Measurements from ENCODE around the gene KICS2.

The KICS2 gene

DNA sequence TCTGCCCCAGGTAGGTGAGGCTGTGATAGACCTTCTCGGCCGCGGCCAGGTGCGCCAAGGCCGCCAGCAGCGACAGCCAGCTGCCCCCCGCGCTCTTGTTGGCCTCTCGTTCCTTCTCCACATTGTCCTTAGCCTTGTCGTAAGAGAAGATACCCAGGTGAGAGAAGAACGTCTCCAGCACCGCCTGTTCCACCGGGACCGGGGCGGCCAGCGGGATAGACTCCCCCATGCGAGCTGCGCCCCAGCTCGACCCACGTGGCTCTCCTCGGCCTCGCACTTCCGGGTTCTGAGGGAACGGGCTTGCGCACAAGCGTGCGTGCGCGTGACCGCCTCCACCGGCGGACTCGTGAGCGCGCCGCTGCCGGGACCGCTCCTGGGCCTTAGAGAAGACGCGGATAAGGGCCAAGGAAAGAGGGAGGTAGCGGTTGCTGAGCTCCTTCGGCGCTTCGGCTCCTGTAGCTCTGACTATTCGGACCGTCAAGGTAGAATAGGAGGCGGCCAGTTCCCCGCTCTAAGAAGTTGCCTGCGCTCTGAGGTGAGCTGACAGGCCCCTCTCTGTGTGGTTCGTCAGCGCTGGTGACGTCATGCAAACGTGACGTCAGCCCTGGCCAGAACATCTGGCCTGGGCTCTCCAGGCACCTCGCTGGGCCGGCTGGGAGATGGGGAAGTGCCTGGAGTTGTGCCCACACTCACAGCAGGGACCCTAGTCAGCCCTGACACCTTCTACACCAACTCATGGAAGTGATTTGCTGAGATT, at the start of gene KICS2:
Gene KICS2, minus strand, starts transcription at position 288 of the 757 bp plus-strand sequence. Its CDS starts 59 bp downstream, at position 229.
- no peaks in the 10 kb centered on the region for H3K27me3 ChIP-seq (ENCODE audit: low read depth)
- peaks cover 11% of the 10 kb centered on the region for H3K4me1 ChIP-seq
- peak within 1 kb of the TSS; percentile 86 for H3K4me3 ChIP-seq
- no peaks in the 10 kb centered on the region for H3K36me3 ChIP-seq (replicated peaks)
- peak; percentile 88 to 93 for DNase-seq (ENCODE audit: low spot score in 2 of 2)
- no peaks in the 10 kb centered on the region for H3K9me3 ChIP-seq
- in situ Hi-C loops (cut with MboI; ENCODE audit: low sequenced_read_pairs) = no loop called here

GRCh38 chr12:64270411-64270810, 48.3 kb upstream of the KICS2 start:
- Histone ChIP-seq H3K4me1 (no peaks in the 10 kb centered on the region), H3K4me3 (no peak overlapping the region), H3K27me3 (ENCODE audit: low read depth) (peaks cover 2% of the 10 kb centered on the region; the same call in 1 of the 2 replicates), H3K36me3 (replicated peaks) (no peaks in the 10 kb centered on the region), H3K9me3 (no peaks in the 10 kb centered on the region)
- in situ Hi-C loops (cut with MboI; ENCODE audit: low sequenced_read_pairs) = no loop called here
- no peak for DNase-seq (ENCODE audit: low spot score in 2 of 2)

GRCh38 chr12:64269161-64269560, 47.1 kb upstream of the KICS2 start:
- in situ Hi-C loops (cut with MboI; ENCODE audit: low sequenced_read_pairs) = no loop called here
- no peaks in the 10 kb centered on the region for H3K4me1 ChIP-seq
- H3K9me3 ChIP-seq = no peaks in the 10 kb centered on the region
- no peaks in the 10 kb centered on the region for H3K36me3 ChIP-seq (replicated peaks)
- peaks cover 2% of the 10 kb centered on the region; the same call in 1 of the 2 replicates for H3K27me3 ChIP-seq (ENCODE audit: low read depth)
- no peak overlapping the region for H3K4me3 ChIP-seq
- no peak for DNase-seq (ENCODE audit: low spot score in 2 of 2)

- DNase-seq (ENCODE audit: low spot score in 2 of 2) = no peak
- Histone ChIP-seq H3K27me3 (ENCODE audit: low read depth) (peaks cover 2% of the 10 kb centered on the region; the same call in 1 of the 2 replicates), H3K36me3 (replicated peaks) (no peaks in the 10 kb centered on the region), H3K4me1 (no peaks in the 10 kb centered on the region), H3K9me3 (no peaks in the 10 kb centered on the region), H3K4me3 (no peak overlapping the region)
- in situ Hi-C loops (cut with MboI; ENCODE audit: low sequenced_read_pairs) = no loop called here
Measured at GRCh38 chr12:64268409-64268808, 46.3 kb upstream of the KICS2 start.

DNA sequence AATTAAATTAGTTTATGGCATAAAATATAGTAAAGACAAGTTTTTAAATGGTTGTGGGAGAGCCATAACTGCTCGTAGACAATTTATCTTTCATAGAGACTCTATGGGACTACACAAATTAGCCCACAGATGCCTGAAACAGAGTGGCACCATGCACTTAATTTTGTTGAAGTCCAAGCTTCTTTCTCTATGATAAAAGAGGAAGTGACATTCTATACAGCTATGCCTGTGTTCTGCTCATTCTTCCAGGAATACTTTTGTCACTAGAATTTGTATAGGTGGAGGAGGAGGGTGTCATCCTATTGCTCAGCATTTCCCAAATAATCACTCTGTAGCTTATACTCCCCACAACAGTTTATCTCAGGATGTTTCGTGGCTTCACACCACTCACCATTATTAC, 43.7 kb upstream of the KICS2 start:
- in situ Hi-C loops (cut with MboI; ENCODE audit: low sequenced_read_pairs) = no loop called here
- no peaks in the 10 kb centered on the region for H3K9me3 ChIP-seq
- H3K4me3 ChIP-seq = no peak overlapping the region
- DNase-seq (ENCODE audit: low spot score in 2 of 2) = no peak
- no peaks in the 10 kb centered on the region; the same call in 1 of the 2 replicates for H3K27me3 ChIP-seq (ENCODE audit: low read depth)
- no peaks in the 10 kb centered on the region for H3K36me3 ChIP-seq (replicated peaks)
- H3K4me1 ChIP-seq = no peaks in the 10 kb centered on the region

- Histone ChIP-seq H3K4me1 (no peaks in the 10 kb centered on the region), H3K9me3 (no peaks in the 10 kb centered on the region), H3K27me3 (ENCODE audit: low read depth) (no peaks in the 10 kb centered on the region), H3K36me3 (replicated peaks) (no peaks in the 10 kb centered on the region), H3K4me3 (no peak overlapping the region)
- in situ Hi-C loops (cut with MboI; ENCODE audit: low sequenced_read_pairs) = no loop called here
- DNase-seq (ENCODE audit: low spot score in 2 of 2) = no peak
Measured at GRCh38 chr12:64261813-64262212, 39.7 kb upstream of the KICS2 start.

- H3K9me3 ChIP-seq = no peaks in the 10 kb centered on the region
- no peak for DNase-seq (ENCODE audit: low spot score in 2 of 2)
- no peaks in the 10 kb centered on the region for H3K27me3 ChIP-seq (ENCODE audit: low read depth)
- H3K4me3 ChIP-seq = no peak overlapping the region
- no peaks in the 10 kb centered on the region for H3K4me1 ChIP-seq
- H3K36me3 ChIP-seq (replicated peaks) = no peaks in the 10 kb centered on the region
- in situ Hi-C loops (cut with MboI; ENCODE audit: low sequenced_read_pairs) = loop anchor here (10.0 kb wide), 2 partner anchors 1184 to 1274 kb away; no protein-coding TSS in a partner anchor
Measured at GRCh38 chr12:64258576-64258975, 36.5 kb upstream of the KICS2 start.

DNA sequence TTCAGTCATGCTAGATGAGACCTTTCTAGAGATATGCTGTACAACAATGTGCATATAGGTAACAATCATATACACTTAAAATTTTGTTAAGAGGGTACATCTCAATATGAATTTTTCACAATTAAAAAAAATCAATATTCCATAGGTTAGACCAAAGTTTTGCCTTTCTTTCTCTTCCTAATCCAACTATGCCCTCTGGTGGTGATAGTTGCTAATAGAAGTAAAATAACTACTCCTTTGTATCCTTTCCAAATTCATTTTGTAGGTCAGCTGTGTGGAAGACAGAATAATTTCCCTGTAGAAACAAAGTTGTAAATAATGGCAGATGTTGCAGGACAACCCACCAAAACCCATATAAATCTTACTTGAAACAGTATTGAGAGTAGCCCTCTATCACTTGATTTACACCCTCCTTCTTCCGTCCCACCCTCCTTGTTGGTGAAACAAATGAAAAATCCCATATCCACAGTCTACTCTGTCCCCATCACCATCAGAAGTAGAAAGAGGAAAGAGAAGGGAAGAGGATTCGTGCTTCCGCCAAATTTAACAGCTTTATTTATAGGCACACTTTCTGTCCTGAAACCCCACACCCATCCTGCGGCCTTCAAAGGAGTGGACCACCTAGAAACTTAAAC, 34.2 kb upstream of the KICS2 start:
- in situ Hi-C loops (cut with MboI; ENCODE audit: low sequenced_read_pairs) = loop anchor here (10.0 kb wide), 2 partner anchors 1181 to 1271 kb away; no protein-coding TSS in a partner anchor

GRCh38 chr12:64255249-64255648, 33.2 kb upstream of the KICS2 start:
- in situ Hi-C loops (cut with MboI; ENCODE audit: low sequenced_read_pairs) = loop anchor here (10.0 kb wide), 2 partner anchors 1180 to 1270 kb away; no protein-coding TSS in a partner anchor
- Histone ChIP-seq H3K36me3 (replicated peaks) (no peaks in the 10 kb centered on the region), H3K27me3 (ENCODE audit: low read depth) (no peaks in the 10 kb centered on the region), H3K4me3 (no peak overlapping the region), H3K9me3 (no peaks in the 10 kb centered on the region), H3K4me1 (no peaks in the 10 kb centered on the region)
- no peak for DNase-seq (ENCODE audit: low spot score in 2 of 2)

More for the DNA sequence above, 34.2 kb upstream of the KICS2 start:
- no peaks in the 10 kb centered on the region for H3K36me3 ChIP-seq (replicated peaks)
- H3K9me3 ChIP-seq = no peaks in the 10 kb centered on the region
- peak; percentile 27 to 62 for DNase-seq (ENCODE audit: low spot score in 2 of 2)
- H3K4me1 ChIP-seq = no peaks in the 10 kb centered on the region
- no peaks in the 10 kb centered on the region for H3K27me3 ChIP-seq (ENCODE audit: low read depth)
- no peak overlapping the region for H3K4me3 ChIP-seq

- no peaks in the 10 kb centered on the region for H3K36me3 ChIP-seq (replicated peaks)
- DNase-seq (ENCODE audit: low spot score in 2 of 2) = no peak
- in situ Hi-C loops (cut with MboI; ENCODE audit: low sequenced_read_pairs) = loop anchor here (10.0 kb wide), 2 partner anchors 1179 to 1269 kb away; no protein-coding TSS in a partner anchor
Measured at GRCh38 chr12:64253356-64253755, 31.3 kb upstream of the KICS2 start.

GRCh38 chr12:64252681-64253080, 30.6 kb upstream of the KICS2 start:
- Histone ChIP-seq H3K36me3 (replicated peaks) (no peaks in the 10 kb centered on the region), H3K27me3 (ENCODE audit: low read depth) (no peaks in the 10 kb centered on the region), H3K4me3 (no peak overlapping the region), H3K9me3 (no peaks in the 10 kb centered on the region), H3K4me1 (no peaks in the 10 kb centered on the region)
- in situ Hi-C loops (cut with MboI; ENCODE audit: low sequenced_read_pairs) = loop anchor here (10.0 kb wide), 2 partner anchors 1178 to 1268 kb away; no protein-coding TSS in a partner anchor
- no peak for DNase-seq (ENCODE audit: low spot score in 2 of 2)

More at GRCh38 chr12:64253356-64253755, 31.3 kb upstream of the KICS2 start:
- Histone ChIP-seq H3K4me1 (no peaks in the 10 kb centered on the region), H3K9me3 (no peaks in the 10 kb centered on the region), H3K4me3 (no peak overlapping the region), H3K27me3 (ENCODE audit: low read depth) (no peaks in the 10 kb centered on the region)

DNA sequence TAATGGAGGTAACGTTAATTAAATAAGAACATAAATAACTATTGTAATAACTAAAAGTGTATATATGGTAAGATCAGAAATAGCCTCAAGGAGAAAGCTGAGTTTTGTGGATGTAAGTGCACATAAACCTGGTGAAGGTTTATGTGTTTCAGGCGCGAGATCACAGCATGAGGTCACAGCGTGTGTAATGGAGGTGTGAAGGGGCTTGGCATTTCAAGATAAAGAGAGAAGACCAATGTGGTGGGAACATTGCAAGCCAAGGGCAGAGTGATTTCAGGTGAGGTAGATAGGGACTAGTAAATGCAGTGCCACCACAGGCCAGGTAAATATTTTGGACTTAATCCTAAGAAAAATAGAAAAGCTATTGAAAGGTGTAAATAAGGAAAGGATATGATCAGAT, 21.7 kb upstream of the KICS2 start:
- no peaks in the 10 kb centered on the region for H3K9me3 ChIP-seq
- H3K36me3 ChIP-seq (replicated peaks) = no peaks in the 10 kb centered on the region
- no peak for DNase-seq (ENCODE audit: low spot score in 2 of 2)
- H3K4me1 ChIP-seq = no peaks in the 10 kb centered on the region
- in situ Hi-C loops (cut with MboI; ENCODE audit: low sequenced_read_pairs) = no loop called here
- no peak overlapping the region for H3K4me3 ChIP-seq
- H3K27me3 ChIP-seq (ENCODE audit: low read depth) = no peaks in the 10 kb centered on the region

- in situ Hi-C loops (cut with MboI; ENCODE audit: low sequenced_read_pairs) = no loop called here
- H3K36me3 ChIP-seq (replicated peaks) = no peaks in the 10 kb centered on the region
- DNase-seq (ENCODE audit: low spot score in 2 of 2) = no peak
- H3K4me1 ChIP-seq = no peaks in the 10 kb centered on the region
- H3K27me3 ChIP-seq (ENCODE audit: low read depth) = no peaks in the 10 kb centered on the region
- no peak overlapping the region for H3K4me3 ChIP-seq
- H3K9me3 ChIP-seq = no peaks in the 10 kb centered on the region
Measured at GRCh38 chr12:64240781-64241180, 18.7 kb upstream of the KICS2 start.

- no peak for DNase-seq (ENCODE audit: low spot score in 2 of 2)
- no peaks in the 10 kb centered on the region for H3K27me3 ChIP-seq (ENCODE audit: low read depth)
- H3K4me1 ChIP-seq = no peaks in the 10 kb centered on the region
- H3K4me3 ChIP-seq = no peak overlapping the region
- H3K36me3 ChIP-seq (replicated peaks) = no peaks in the 10 kb centered on the region
- no peaks in the 10 kb centered on the region for H3K9me3 ChIP-seq
- in situ Hi-C loops (cut with MboI; ENCODE audit: low sequenced_read_pairs) = no loop called here
Measured at GRCh38 chr12:64237382-64237781, 15.3 kb upstream of the KICS2 start.
